PC-3 (cell line): Measurements from ENCODE around the gene STK33. TPM values are rescaled to one million over a fixed set of nuclear protein-coding genes. Genes with fewer than 3 reads are reported as not detected.

ENCODE experiments used
- ATAC-seq: fragments of 200-7000 bp; cut with Tn5 transposase; 2 replicates; pipeline ENCODE4 v1.9.1; 2020; ENCODE audit warnings: mild to moderate bottlenecking, moderate library complexity
- BruUV-seq: library from RNA; stranded (reverse); fragments of 400-500 nt; replicated peaks from 2 replicates; lab custom pipeline; 2021; lab: Mats Ljungman, UMichigan
- CTCF ChIA-PET: fragments of 300-600 bp; sonication (Branson Sonifier 250); formaldehyde crosslinking; loops from one replicate; lab custom pipeline; 2022; ENCODE audit warnings: antibody characterized with exemption; lab: Charles Lee
- POLR2A ChIA-PET: fragments of 300-600 bp; sonication (Branson Sonifier 250); formaldehyde crosslinking; loops from one replicate; lab custom pipeline; 2022; ENCODE audit warnings: antibody characterized with exemption; ENCODE audit not compliant: unreplicated experiment; lab: Charles Lee
- DNase-seq: peaks from one replicate; pipeline ENCODE4 v3.0.0-alpha.2; 2015
- H2AFZ ChIP-seq: fragments of 300-600 bp; sonication (generic); 2 replicates; pipeline ENCODE4 v1.6.0; 2016; ENCODE audit warnings: antibody characterized with exemption, low read length
- H3F3A ChIP-seq: fragments of 300-600 bp; sonication (generic); one replicate; pipeline ENCODE4 v1.6.0; 2017; ENCODE audit warnings: antibody characterized with exemption, low read length, control low read depth, mild to moderate bottlenecking; ENCODE audit not compliant: unreplicated experiment
- H3K27ac ChIP-seq: fragments of 300-600 bp; sonication (generic); 2 replicates; pipeline ENCODE4 v1.5.1; 2016; ENCODE audit warnings: mild to moderate bottlenecking, low read length
- H3K27me3 ChIP-seq: fragments of 300-600 bp; sonication (generic); 2 replicates; pipeline ENCODE4 v1.6.1; 2016; ENCODE audit warnings: low read length, mixed read lengths
- H3K36me3 ChIP-seq: fragments of 300-600 bp; sonication (generic); 2 replicates; pipeline ENCODE4 v1.6.1; 2016; ENCODE audit warnings: low read depth, mixed run types, low read length, mixed read lengths
- H3K4me1 ChIP-seq: fragments of 300-600 bp; sonication (generic); 2 replicates; pipeline ENCODE4 v1.5.1; 2016; ENCODE audit warnings: low read length; ENCODE audit not compliant: insufficient read depth
- H3K4me2 ChIP-seq: fragments of 300-600 bp; sonication (generic); 2 replicates; pipeline ENCODE4 v1.6.0; 2016; ENCODE audit warnings: low read length
- H3K4me3 ChIP-seq: fragments of 300-600 bp; sonication (generic); 2 replicates; pipeline ENCODE4 v1.5.1; 2016; ENCODE audit warnings: mild to moderate bottlenecking, low read length, mixed read lengths
- H3K79me2 ChIP-seq: fragments of 300-600 bp; sonication (generic); 2 replicates; pipeline ENCODE4 v1.6.1; 2017; ENCODE audit warnings: low read length, mixed read lengths
- H3K9ac ChIP-seq: fragments of 300-600 bp; sonication (generic); 2 replicates; pipeline ENCODE4 v1.6.0; 2016; ENCODE audit warnings: mild to moderate bottlenecking, low read length
- H3K9me2 ChIP-seq: fragments of 300-600 bp; sonication (generic); replicated peaks from 2 replicates; pipeline ENCODE4 v1.6.1; 2016; ENCODE audit warnings: mixed run types, low read length, mixed read lengths
- H3K9me3 ChIP-seq: fragments of 300-600 bp; sonication (generic); 2 replicates; pipeline ENCODE4 v1.6.1; 2016; ENCODE audit warnings: low read length, mixed read lengths
- H4K20me1 ChIP-seq: fragments of 300-600 bp; sonication (generic); 2 replicates; pipeline ENCODE4 v1.6.1; 2016; ENCODE audit warnings: low read length, mixed read lengths
- EZH2 ChIP-seq: fragments of 300-600 bp; sonication (generic); IDR thresholded peaks from one replicate; pipeline ENCODE4 v1.6.1; 2017; ENCODE audit warnings: antibody characterized with exemption, mild to moderate bottlenecking, low read length; ENCODE audit not compliant: unreplicated experiment
- EZH2phosphoT487 ChIP-seq: fragments of 300-600 bp; sonication (generic); IDR thresholded peaks from 2 replicates; pipeline ENCODE4 v1.6.1; 2018; ENCODE audit warnings: mild to moderate bottlenecking, antibody characterized with exemption, low read length, borderline replicate concordance
- intact Hi-C: fragments of 100-400 bp; cut with micrococcal nuclease; formaldehyde crosslinking; loops from 2 replicates; pipeline ENCODE4 v1.9.0; 2023
- total RNA-seq: library from RNA; depleted of rRNA; stranded (reverse); fragments of >200 nt; gene quantifications from 2 replicates; pipeline ENCODE4 v1.2.3, GENCODE V29; 2014
- TF ChIP-seq, protein P1 (sequence below): fragments of 300-600 bp; sonication (generic); conservative IDR thresholded peaks from 2 replicates; pipeline ENCODE4 v1.5.1; 2017; ENCODE audit warnings: antibody characterized with exemption, low read depth, mild to moderate bottlenecking, low read length

Gene STK33
- total RNA-seq, 1 experiment from 2014 or later = not detected

DNA sequence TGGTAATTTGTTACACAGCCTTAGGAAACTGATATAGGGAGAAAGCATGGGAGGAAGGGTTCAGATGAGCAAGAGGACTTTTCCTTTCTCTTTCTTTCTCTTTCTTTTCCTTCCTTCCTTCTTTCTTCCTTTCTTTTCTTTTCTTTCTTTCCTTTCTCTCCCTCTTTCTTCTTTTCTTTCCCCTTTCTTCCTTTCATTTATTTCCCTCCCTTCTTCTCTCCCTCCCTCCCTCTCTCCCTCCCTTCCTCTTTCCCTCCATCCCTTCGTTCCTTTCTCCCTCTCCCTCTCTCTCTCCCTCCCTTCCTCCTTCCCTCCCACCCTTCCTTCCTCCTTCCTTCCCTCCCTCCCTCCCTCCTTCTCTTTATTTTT lies 222.5 kb downstream of the STK33 start:
- no peaks in the 10 kb centered on the region for H3K79me2 ChIP-seq
- no peak overlapping the region for H3K4me2 ChIP-seq
- TF ChIP-seq, protein P1, sequence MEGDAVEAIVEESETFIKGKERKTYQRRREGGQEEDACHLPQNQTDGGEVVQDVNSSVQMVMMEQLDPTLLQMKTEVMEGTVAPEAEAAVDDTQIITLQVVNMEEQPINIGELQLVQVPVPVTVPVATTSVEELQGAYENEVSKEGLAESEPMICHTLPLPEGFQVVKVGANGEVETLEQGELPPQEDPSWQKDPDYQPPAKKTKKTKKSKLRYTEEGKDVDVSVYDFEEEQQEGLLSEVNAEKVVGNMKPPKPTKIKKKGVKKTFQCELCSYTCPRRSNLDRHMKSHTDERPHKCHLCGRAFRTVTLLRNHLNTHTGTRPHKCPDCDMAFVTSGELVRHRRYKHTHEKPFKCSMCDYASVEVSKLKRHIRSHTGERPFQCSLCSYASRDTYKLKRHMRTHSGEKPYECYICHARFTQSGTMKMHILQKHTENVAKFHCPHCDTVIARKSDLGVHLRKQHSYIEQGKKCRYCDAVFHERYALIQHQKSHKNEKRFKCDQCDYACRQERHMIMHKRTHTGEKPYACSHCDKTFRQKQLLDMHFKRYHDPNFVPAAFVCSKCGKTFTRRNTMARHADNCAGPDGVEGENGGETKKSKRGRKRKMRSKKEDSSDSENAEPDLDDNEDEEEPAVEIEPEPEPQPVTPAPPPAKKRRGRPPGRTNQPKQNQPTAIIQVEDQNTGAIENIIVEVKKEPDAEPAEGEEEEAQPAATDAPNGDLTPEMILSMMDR = no peak
- TF ChIP-seq EZH2phosphoT487 (no peak), EZH2 (no peak)
- ATAC-seq (no peak), DNase-seq (no peak)
- BruUV-seq = no TSS peak
- no peaks in the 10 kb centered on the region for H3K4me1 ChIP-seq
- peaks cover 48% of the 10 kb centered on the region for H3K27me3 ChIP-seq
- no peak overlapping the region for H2AFZ ChIP-seq
- H3K9ac ChIP-seq = no peak overlapping the region
- H3K27ac ChIP-seq = no peak overlapping the region
- no peaks in the 10 kb centered on the region for H4K20me1 ChIP-seq
- ChIA-PET POLR2A (no interaction called here), CTCF (no interaction called here)
- H3K36me3 ChIP-seq = no peaks in the 10 kb centered on the region
- no peaks in the 10 kb centered on the region for H3K9me3 ChIP-seq
- no peaks in the 10 kb centered on the region for H3F3A ChIP-seq
- no peak overlapping the region for H3K4me3 ChIP-seq
- intact Hi-C loops = no loop called here
- no peaks in the 10 kb centered on the region for H3K9me2 ChIP-seq

DNA sequence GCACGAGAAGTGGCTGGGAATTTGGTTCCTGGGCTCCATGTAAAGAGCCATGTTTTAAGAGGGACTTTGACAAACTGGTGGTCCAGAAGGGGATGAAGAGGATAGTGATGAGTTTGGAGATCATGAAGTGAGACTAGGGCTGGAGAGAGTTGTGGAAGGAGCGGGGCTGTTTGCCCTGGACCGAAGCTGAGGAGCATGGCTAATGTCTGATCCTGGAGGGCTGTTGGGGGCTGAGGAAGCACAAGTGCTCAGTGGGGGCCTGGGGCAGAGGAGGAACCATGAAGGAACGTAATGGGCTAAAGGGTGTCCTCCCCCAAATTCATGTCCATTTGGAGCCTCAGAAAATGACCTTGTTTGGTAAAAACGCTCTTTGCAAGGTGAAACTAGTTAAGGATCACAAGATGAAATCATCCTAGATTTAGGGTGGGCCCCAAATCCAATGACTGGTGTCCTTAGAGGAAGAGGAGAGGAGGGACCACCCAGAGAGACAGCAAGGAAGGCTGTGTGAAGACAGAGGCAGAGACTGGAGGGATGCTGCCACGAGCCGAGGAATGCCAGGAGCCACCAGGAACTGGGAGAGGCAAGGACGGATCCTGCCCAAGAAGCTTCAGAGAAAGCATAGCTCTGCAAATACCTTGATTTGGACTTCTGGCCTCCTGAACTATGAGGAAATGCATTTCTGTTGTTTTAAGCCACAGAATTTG lies 223.1 kb downstream of the STK33 start:
- ATAC-seq (no peak), DNase-seq (no peak)
- Histone ChIP-seq H3K79me2 (no peaks in the 10 kb centered on the region), H3K4me1 (no peaks in the 10 kb centered on the region), H3K4me2 (no peak overlapping the region), H3K27me3 (peaks cover 50% of the 10 kb centered on the region), H3K9me3 (no peaks in the 10 kb centered on the region), H3F3A (no peaks in the 10 kb centered on the region), H3K27ac (no peak overlapping the region), H3K36me3 (no peaks in the 10 kb centered on the region), H3K9me2 (no peaks in the 10 kb centered on the region), H4K20me1 (no peaks in the 10 kb centered on the region), H3K9ac (no peak overlapping the region), H2AFZ (no peak overlapping the region), H3K4me3 (no peak overlapping the region)
- CTCF ChIA-PET = no interaction called here
- intact Hi-C loops = no loop called here
- no peak for TF ChIP-seq EZH2
- POLR2A ChIA-PET = no interaction called here
- no TSS peak for BruUV-seq

DNA sequence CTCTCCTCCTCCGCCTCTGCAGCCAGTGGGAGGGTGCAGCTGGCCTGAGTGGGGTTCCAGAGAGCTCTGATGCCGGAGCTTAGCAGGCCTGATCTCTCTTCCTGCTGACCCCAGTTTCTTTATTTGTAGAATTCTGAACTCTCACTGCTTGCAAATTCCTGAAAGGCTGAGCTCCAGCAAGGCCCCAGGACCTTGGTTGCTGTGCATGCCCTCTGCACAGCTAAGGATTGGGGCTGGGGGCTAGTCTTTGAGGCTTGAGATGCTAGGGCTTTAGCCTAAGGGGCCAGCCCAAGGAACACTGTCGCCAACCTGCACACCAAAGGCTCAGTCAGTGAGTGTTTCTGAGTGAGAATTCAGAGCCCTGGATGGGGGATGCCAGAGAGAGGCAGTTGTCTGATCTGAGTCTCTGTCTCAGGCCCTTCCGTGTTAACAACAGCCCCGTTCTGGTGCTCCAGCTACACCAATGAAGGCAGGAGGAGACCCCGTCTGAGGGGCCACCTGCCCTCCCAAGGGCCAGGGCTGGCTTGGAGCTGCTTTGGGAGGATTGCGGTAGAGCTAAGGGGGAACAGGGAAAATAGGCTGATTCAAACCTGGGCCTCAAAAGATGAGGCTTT lies 224.3 kb downstream of the STK33 start:
- Histone ChIP-seq H3K36me3 (no peaks in the 10 kb centered on the region), H2AFZ (no peak overlapping the region), H3K9me3 (no peaks in the 10 kb centered on the region), H3K27me3 (peaks cover 51% of the 10 kb centered on the region), H3K4me1 (no peaks in the 10 kb centered on the region), H3K9me2 (no peaks in the 10 kb centered on the region), H3K79me2 (no peaks in the 10 kb centered on the region), H3K4me2 (no peak overlapping the region), H3K9ac (no peak overlapping the region), H4K20me1 (no peaks in the 10 kb centered on the region), H3K27ac (no peak overlapping the region), H3K4me3 (no peak overlapping the region), H3F3A (no peaks in the 10 kb centered on the region)
- ATAC-seq = no peak
- DNase-seq = no peak
- ChIA-PET CTCF (no interaction called here), POLR2A (no interaction called here)
- intact Hi-C loops = no loop called here
- no peak for TF ChIP-seq EZH2phosphoT487
- TF ChIP-seq EZH2 = no peak
- TF ChIP-seq, protein P1 = no peak
- no TSS peak for BruUV-seq
